ENCODE measurements around the gene CFAP100.

The CFAP100 gene

DNA sequence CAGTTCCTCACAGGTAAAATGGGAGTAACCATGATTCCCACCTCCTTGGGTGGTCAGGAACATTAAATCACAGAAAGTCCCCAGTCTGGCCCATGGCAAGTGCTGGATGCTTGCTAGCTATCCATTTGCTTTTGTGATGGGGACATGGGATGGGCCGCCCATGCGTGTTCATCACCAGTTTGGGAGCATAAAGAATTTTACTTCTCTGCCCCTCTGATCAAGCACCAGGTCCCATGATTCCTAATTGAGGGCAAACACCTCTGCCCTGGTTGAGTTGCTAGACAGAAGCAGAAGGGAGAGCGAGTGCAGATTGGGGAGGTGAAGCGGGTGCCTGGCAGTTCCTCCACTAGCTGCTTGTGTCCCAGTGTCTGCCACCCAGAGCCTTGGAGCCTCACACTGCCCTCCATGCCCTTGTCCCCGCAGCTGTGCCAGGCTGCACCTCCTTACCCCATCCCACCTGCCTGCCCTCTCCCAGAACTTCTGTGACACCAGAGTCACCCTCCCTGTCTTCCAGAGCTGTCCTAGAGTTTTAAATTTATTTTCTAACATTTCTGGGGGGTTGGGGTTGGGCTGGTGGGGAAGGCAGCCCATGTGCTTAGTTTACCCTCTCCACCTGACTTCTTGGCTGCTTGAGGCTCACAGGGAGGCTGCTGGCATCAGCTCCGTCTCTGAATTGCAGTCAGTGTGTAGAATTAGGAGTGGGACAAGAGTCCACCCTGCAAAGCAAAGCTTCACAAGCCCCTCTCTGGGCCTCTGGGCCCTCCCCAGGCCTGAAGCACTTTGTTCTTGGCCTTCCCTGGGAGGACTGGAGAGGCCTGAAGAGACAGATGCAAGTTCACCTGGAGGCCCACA lies 18.4 kb downstream of the CFAP100 start:
- Histone ChIP-seq H3K9ac (ENCODE audit: low read length) (no peak overlapping the region), H3K27ac (ENCODE audit: low read length) (no peak overlapping the region), H3K79me2 (ENCODE audit: low read length) (no peaks in the 10 kb centered on the region), H3K9me3 (ENCODE audit: insufficient read depth, low read length) (no peaks in the 10 kb centered on the region), H3K4me2 (ENCODE audit: low read length) (no peak overlapping the region), H3K36me3 (replicated peaks; ENCODE audit: low read depth, low read length) (no peaks in the 10 kb centered on the region), H3K4me3 (ENCODE audit: low read length) (no peak overlapping the region), H3K4me1 (ENCODE audit: low read length) (no peaks in the 10 kb centered on the region), H2AFZ (ENCODE audit: low read depth, low read length) (no peak overlapping the region), H3K27me3 (ENCODE audit: low read depth, low read length) (no peaks in the 10 kb centered on the region), H4K20me1 (ENCODE audit: insufficient read depth, low read length) (no peaks in the 10 kb centered on the region)
- no peak for TF ChIP-seq EZH2phosphoT487 (IDR thresholded peaks at IDR 0.05; ENCODE audit: low read depth)
- TF ChIP-seq, protein P1, sequence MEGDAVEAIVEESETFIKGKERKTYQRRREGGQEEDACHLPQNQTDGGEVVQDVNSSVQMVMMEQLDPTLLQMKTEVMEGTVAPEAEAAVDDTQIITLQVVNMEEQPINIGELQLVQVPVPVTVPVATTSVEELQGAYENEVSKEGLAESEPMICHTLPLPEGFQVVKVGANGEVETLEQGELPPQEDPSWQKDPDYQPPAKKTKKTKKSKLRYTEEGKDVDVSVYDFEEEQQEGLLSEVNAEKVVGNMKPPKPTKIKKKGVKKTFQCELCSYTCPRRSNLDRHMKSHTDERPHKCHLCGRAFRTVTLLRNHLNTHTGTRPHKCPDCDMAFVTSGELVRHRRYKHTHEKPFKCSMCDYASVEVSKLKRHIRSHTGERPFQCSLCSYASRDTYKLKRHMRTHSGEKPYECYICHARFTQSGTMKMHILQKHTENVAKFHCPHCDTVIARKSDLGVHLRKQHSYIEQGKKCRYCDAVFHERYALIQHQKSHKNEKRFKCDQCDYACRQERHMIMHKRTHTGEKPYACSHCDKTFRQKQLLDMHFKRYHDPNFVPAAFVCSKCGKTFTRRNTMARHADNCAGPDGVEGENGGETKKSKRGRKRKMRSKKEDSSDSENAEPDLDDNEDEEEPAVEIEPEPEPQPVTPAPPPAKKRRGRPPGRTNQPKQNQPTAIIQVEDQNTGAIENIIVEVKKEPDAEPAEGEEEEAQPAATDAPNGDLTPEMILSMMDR (IDR thresholded peaks at IDR 0.05; ENCODE audit: low read depth, low read length), result no peak

DNA sequence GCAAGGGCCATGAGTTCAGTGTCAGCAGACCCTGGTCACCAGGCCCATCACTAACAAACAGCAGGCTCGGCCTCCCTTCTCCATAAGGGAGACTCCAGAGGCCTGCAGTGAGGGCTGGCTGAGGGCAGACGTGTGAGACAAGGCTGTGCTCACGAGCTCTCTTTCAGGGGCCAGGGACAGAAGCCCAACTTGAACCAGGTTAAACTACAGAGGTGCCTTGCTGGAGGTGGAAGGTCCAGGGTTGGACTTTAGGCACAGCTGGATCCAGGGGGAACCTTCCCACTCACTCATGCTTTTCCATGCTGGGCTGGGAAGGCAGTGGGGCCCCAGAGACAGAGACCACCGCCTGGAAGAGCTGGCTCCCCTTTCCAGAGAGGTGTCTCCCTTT lies 19.0 kb downstream of the CFAP100 start:
- H3K27me3 ChIP-seq (ENCODE audit: low read depth, low read length), result no peaks in the 10 kb centered on the region
- no peak overlapping the region for H3K4me3 ChIP-seq (ENCODE audit: low read length)
- H3K4me1 ChIP-seq (ENCODE audit: low read length), result no peaks in the 10 kb centered on the region
- H3K9me3 ChIP-seq (ENCODE audit: insufficient read depth, low read length), result no peaks in the 10 kb centered on the region
- H3K79me2 ChIP-seq (ENCODE audit: low read length), result no peaks in the 10 kb centered on the region
- no peak overlapping the region for H2AFZ ChIP-seq (ENCODE audit: low read depth, low read length)
- H4K20me1 ChIP-seq (ENCODE audit: insufficient read depth, low read length), result no peaks in the 10 kb centered on the region
- no peaks in the 10 kb centered on the region for H3K36me3 ChIP-seq (replicated peaks; ENCODE audit: low read depth, low read length)
- TF ChIP-seq, protein P1 (IDR thresholded peaks at IDR 0.05; ENCODE audit: low read depth, low read length), result no peak
- TF ChIP-seq EZH2phosphoT487 (IDR thresholded peaks at IDR 0.05; ENCODE audit: low read depth), result no peak
- no peak overlapping the region for H3K27ac ChIP-seq (ENCODE audit: low read length)
- no peak overlapping the region for H3K4me2 ChIP-seq (ENCODE audit: low read length)
- H3K9ac ChIP-seq (ENCODE audit: low read length), result no peak overlapping the region

DNA sequence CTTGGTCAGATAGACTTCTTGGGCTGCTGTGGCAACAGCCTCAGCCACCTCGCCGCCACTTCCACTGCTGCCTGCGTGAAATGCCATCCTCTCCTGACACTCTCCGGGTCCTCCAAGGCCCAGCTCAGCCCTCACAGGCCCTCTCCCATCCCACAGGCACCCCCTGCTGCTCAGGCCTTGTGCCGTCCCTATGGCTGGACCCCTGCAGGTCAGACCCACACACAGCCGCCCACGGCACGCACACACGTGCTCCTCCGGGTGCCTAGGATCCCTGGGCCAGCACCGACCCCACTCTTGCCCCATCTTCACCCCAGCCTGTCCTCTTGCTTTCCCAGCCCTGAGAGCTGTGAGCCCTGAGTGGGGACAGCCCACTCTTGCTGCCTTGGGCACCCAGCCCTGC lies 19.7 kb downstream of the CFAP100 start:
- Histone ChIP-seq H3K27me3 (ENCODE audit: low read depth, low read length) (no peaks in the 10 kb centered on the region), H3K9me3 (ENCODE audit: insufficient read depth, low read length) (no peaks in the 10 kb centered on the region), H3K4me1 (ENCODE audit: low read length) (no peaks in the 10 kb centered on the region), H3K9ac (ENCODE audit: low read length) (no peak overlapping the region), H3K27ac (ENCODE audit: low read length) (no peak overlapping the region), H3K4me3 (ENCODE audit: low read length) (no peak overlapping the region), H2AFZ (ENCODE audit: low read depth, low read length) (no peak overlapping the region), H4K20me1 (ENCODE audit: insufficient read depth, low read length) (no peaks in the 10 kb centered on the region), H3K36me3 (replicated peaks; ENCODE audit: low read depth, low read length) (no peaks in the 10 kb centered on the region), H3K4me2 (ENCODE audit: low read length) (no peak overlapping the region), H3K79me2 (ENCODE audit: low read length) (no peaks in the 10 kb centered on the region)
- TF ChIP-seq, protein P1 (IDR thresholded peaks at IDR 0.05; ENCODE audit: low read depth, low read length), result no peak
- no peak for TF ChIP-seq EZH2phosphoT487 (IDR thresholded peaks at IDR 0.05; ENCODE audit: low read depth)

DNA sequence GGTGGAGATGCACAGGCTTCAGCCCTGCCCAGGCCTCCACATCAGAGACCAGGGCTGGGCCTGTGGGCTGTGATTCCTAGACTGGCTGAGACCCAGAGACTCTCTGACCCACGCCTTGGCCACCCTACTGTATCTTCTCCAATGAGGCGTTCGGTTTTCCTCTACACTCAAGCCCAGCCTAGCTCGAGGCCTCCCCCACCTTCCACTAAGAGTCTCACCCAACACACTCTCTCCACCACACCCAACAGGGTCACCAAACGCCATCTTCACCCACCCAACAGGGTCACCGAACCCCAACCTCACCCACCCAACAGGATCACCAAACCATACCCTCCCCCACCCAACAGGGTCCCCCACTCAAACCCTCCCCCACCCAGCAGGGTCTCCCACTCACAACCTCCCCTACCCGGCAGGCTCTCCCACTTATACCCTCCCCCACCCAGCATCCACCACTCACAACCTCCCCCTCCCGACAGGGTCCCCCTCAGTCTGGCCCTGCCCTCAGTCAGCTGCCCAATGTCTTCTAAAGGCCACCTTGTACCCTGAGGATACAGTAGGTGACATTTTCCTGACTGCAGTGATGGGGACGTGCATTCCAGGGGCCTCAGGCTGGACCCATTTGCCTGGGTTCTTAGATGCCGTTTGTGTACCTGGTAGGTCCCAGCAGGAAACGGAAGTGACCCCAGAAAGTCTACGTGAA lies 20.4 kb downstream of the CFAP100 start:
- no peak overlapping the region for H3K27ac ChIP-seq (ENCODE audit: low read length)
- H3K4me1 ChIP-seq (ENCODE audit: low read length), result no peaks in the 10 kb centered on the region
- H2AFZ ChIP-seq (ENCODE audit: low read depth, low read length), result no peak overlapping the region
- no peak overlapping the region for H3K4me3 ChIP-seq (ENCODE audit: low read length)
- H3K9me3 ChIP-seq (ENCODE audit: insufficient read depth, low read length), result no peaks in the 10 kb centered on the region
- H3K79me2 ChIP-seq (ENCODE audit: low read length), result no peaks in the 10 kb centered on the region
- H4K20me1 ChIP-seq (ENCODE audit: insufficient read depth, low read length), result no peaks in the 10 kb centered on the region
- H3K4me2 ChIP-seq (ENCODE audit: low read length), result no peak overlapping the region
- H3K36me3 ChIP-seq (replicated peaks; ENCODE audit: low read depth, low read length), result no peaks in the 10 kb centered on the region
- TF ChIP-seq, protein P1 (IDR thresholded peaks at IDR 0.05; ENCODE audit: low read depth, low read length), result no peak
- TF ChIP-seq EZH2phosphoT487 (IDR thresholded peaks at IDR 0.05; ENCODE audit: low read depth), result no peak
- H3K9ac ChIP-seq (ENCODE audit: low read length), result no peak overlapping the region
- no peaks in the 10 kb centered on the region for H3K27me3 ChIP-seq (ENCODE audit: low read depth, low read length)
